HG03520 (cell line): ENCODE results near the gene BAD.
A peak's percentile ranks its signal among the peaks of the same experiment; 100 is the strongest.
"Not testable (repeated sequence)": the region's sequence is repeated elsewhere in the genome, so short reads cannot be mapped to it uniquely, and the experiment has no call there.

Experiments
- ATAC-seq: cut with Tn5 transposase; IDR thresholded peaks from one replicate; pipeline ENCODE4 v1.9.1; 2021; ENCODE audit warnings: mild to moderate bottlenecking, moderate library complexity; ENCODE audit not compliant: unreplicated experiment

Gene BAD

DNA sequence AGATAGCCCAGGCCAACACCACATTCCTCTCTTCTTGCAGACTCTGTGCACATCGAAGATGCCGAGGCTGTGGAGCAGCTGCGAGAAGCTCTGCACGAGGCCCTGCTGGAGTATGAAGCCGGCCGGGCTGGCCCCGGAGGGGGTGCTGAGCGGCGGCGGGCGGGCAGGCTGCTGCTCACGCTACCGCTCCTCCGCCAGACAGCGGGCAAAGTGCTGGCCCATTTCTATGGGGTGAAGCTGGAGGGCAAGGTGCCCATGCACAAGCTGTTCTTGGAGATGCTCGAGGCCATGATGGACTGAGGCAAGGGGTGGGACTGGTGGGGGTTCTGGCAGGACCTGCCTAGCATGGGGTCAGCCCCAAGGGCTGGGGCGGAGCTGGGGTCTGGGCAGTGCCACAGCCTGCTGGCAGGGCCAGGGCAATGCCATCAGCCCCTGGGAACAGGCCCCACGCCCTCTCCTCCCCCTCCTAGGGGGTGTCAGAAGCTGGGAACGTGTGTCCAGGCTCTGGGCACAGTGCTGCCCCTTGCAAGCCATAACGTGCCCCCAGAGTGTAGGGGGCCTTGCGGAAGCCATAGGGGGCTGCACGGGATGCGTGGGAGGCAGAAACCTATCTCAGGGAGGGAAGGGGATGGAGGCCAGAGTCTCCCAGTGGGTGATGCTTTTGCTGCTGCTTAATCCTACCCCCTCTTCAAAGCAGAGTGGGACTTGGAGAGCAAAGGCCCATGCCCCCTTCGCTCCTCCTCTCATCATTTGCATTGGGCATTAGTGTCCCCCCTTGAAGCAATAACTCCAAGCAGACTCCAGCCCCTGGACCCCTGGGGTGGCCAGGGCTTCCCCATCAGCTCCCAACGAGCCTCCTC is 31.4 kb upstream of the BAD start:
- not testable (repeated sequence) for ATAC-seq

DNA sequence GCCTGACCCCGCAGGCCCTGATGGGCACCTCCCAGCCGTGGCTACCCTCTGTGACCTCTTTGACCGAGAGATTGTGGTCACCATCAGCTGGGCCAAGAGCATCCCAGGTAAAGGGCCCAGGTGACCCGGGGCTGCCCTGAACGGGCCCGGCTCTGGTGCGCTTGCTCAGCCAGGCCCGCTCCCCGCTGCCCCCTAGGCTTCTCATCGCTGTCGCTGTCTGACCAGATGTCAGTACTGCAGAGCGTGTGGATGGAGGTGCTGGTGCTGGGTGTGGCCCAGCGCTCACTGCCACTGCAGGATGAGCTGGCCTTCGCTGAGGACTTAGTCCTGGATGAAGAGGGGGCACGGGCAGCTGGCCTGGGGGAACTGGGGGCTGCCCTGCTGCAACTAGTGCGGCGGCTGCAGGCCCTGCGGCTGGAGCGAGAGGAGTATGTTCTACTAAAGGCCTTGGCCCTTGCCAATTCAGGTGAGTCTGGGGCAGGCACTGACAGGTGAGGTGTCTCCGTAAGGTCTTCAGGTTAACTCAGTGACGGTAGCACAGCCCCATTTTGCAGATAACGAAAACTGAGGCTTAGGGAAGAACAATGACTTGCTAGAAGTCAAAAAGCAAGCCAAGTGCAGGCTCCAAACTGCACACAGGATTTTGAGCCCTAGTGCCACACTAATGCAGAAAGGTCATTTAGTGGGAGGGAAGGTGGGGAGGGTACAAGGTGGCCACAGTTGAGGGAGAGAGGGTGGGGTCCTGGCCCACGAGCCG is 30.5 kb upstream of the BAD start:
- no peak for ATAC-seq

DNA sequence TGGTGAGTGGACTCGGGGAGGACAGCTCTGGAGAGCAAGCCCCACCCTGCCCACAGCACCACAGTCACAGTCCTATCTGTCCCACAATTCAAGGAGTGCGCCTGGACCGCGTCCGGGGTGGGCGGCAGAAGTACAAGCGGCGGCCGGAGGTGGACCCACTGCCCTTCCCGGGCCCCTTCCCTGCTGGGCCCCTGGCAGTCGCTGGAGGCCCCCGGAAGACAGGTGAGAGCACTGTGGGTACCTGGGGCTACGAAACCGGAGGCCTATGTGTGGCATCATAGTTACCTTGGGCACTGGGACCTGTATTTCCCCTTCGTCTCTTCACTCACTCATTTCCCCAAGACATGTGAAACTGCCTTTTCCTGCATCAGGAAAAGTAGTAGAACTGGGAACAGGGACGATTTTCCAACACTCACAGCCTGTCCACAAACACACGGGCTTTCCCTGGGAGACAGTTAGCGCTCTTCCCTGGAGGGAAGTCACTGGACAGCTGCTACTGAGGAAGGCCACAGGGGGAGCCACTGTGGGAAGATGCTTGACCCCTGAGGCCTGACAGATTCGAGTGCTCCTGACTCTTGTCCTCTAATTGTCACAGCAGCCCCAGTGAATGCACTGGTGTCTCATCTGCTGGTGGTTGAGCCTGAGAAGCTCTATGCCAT is 29.8 kb upstream of the BAD start:
- ATAC-seq: no peak

DNA sequence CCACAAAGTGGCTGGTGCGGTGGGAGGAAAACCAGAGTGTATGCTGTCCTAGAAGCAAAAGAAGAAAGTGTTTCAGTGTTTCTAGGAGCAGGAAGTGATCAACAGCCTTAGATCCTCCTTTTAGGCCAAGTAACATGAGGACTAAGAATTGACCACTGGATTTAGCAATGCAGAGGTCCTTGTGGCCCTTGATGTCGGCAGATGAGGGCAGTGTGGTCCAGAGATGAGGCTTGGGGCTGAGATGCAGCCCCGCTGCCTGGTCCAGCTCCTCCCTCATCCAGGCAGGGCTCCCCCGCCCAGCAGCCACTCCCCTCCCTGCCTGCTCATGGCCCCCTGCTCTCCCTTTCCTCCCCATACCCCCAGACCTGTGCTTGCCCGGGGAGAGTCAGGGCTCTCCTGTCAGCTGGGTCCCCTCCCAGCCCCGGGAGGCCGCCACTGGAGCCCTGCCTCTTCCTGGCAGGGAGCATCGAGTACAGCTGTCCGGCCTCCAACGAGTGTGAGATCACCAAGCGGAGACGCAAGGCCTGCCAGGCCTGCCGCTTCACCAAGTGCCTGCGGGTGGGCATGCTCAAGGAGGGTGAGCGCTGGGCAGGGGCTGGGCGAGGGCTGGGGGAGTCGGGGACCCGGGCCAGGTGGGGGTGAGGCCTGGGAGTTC is 29.2 kb upstream of the BAD start:
- ATAC-seq: no peak

DNA sequence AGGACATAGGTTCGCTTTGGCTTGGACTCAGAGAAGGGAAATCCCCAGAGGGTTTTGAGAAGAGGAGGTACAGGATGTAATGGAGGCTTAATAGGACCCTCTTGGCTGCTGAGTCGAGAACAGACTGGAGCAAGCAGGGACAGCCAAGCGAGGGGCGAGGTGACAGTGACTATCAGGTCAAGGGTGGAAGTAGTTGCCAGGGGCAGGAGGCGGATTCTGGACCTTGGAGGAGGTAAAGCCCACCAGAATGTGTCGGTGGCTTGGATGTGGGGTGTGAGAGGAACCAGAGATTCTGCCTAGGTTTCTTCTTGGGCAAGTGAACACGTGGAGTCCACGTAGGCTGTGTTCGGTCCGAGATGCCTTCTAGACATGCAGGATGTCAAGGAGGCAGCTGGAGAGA is 28.5 kb upstream of the BAD start:
- ATAC-seq: no peak

DNA sequence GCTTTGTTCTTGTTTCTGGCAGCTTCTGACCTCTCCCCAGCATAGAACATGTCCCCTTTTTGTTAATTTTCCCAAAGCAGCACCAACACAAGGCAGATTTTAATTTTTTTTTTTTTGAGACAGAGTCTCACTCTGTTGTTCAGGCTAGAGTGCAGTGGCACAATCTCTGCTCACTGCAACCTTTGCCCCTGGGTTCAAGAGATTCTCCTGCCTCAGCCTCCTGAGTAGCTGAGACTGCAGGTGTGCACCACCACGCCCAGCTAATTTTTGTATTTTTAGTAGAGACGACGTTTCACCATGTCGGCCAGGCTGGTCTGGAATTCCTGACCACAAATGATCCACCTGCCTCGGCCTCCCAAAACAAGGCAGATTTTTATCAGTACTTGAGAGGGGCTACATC is 23.3 kb upstream of the BAD start:
- ATAC-seq: not testable (repeated sequence)

DNA sequence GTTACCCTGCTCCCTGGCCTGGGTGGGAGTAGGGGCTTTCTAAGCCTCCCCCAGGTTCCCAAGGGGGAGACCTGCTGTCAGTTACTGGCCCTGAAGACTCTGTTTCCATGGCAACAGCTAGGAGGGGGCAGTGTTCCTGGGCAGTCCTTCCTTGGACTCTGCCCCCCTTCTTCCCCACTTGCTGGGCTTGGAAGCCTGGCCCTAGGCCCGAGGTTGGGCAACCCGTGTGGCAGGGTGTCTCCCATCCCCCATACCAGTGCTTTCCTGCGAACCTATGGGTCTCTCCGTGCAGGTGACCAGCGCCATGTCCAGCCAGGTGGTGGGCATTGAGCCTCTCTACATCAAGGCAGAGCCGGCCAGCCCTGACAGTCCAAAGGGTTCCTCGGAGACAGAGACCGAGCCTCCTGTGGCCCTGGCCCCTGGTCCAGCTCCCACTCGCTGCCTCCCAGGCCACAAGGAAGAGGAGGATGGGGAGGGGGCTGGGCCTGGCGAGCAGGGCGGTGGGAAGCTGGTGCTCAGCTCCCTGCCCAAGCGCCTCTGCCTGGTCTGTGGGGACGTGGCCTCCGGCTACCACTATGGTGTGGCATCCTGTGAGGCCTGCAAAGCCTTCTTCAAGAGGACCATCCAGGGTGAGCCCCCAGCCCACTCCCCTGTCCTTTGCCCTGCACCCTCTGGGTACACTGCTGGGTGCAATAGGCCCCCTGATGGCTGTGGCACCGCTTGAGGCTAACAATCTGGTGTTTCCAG is 22.6 kb upstream of the BAD start:
- ATAC-seq: no peak

DNA sequence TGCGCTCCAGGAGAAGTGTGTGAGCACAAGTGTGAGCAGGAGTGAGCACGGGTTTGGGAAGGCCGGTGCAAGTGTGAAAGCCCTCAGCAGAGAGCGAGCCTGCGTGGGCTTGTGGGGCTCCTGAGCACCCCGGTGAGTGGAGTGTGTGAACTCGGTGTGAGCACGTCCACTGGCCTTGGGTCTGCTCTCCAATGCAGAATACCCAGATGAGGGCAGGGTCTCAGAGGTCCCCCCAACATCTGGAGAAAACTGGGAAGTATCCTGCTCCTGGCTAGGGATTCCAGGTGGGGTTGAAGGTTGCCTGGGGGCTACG is 22.1 kb upstream of the BAD start:
- ATAC-seq: no peak

DNA sequence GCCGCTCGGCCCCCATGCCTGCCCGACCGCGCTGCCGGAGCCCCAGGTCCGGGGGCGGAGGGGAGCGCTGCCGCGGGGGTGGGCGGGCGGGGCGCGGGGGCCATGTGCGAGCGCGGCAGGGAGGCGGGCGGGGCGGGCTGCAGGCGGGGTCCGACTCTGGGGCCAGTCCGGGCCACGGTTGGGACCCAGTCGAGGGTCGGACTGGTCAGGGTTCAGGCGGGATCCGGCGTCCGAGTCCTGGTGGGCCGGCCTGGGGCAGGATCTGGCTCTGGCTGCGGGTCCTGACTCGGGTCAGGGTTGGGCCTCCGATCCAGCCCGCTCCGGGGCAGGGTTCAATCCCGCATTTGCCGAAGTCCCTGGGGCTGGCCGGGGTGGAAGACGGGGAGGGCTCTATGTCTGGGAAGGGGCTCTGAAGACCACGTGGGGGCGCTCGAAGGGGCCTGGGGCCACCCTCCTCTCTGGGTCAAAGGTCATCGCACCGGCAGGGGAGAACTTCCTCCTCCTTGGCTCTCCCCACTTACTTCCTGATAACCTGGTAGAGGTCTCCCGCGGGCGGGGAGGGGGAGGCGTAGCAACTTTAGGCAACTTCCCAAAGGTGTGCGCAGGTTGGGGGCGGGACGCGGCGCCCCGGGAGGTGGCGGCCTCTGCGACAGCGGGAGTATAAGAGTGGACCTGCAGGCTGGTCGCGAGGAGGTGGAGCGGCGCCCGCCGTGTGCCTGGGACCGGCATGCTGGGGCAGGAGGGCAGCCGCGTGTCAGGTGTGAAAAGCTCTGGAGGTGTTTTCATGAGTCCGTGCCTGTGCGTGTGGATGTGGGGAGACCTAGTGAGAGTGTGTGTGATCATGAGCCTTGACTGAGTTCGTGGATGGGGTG is 21.5 kb upstream of the BAD start:
- ATAC-seq: peak; percentile 21

DNA sequence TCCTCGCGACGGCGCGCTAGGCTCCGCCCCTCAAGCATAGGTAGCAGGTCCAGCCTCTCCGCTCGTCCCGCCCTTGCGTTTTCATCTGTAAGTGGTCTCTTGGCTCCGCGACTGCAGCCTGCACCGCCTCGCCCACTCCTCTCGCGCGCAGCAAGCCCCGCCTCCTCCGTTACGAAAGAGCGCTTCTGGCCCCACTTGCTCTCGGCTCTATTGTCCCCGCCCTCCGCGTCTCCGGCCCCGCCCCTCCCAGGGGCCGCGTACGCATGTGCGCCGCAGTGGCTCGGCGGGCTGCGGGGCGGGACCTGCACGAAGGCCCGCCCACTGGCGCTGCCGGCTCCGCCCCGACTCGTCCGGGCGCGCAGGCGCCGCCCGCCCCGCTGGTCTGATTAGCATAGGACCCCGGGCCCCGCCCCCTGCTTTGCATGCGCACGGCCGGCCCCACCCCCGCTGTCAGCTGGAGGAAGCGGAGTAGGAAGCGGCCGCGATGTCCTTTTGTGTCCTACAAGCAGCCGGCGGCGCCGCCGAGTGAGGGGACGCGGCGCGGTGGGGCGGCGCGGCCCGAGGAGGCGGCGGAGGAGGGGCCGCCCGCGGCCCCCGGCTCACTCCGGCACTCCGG is 20.7 kb upstream of the BAD start, which contains the start of gene ESRRA:
Gene ESRRA (plus strand): TSS at position 450 of the 616 bp plus-strand sequence. CDS start 1,656 bp downstream, outside the sequence.
- ATAC-seq: peak; percentile 59

DNA sequence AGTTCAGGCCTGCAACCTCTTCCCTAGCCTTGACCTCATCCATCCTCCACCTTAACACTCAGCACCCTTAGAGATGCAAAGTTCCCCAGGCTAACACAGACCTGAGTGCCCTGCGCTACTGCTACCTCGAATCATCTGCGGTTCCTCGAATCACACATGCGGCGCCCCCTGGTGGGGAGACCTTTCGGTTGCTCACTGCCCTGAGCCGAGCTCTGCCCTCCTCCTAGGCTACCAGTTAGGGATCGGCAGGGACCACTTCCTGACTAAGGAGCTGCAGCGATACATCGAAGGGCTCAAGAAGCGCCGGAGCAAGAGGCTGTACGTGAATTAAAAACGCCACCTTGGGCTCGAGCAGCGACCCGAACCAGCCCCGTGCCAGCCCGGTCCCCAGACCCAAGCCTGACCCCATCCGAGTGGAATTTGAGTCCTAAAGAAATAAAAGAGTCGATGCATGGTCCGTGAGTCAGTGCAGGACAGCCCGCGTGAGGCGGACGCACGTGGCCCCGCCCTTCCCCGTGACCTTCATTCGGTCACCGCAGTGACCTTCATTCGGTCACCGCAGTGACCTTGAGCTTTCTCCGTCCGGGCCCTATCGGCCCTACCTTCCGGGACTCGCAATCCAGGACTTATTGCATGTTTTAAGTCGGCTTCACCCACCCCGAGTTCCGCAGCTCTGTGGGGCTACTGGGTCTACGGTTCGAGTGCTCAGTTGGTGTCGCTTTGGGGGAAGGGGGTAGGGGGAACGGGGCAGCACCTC is 20.0 kb upstream of the BAD start:
- peak; percentile 26 for ATAC-seq

DNA sequence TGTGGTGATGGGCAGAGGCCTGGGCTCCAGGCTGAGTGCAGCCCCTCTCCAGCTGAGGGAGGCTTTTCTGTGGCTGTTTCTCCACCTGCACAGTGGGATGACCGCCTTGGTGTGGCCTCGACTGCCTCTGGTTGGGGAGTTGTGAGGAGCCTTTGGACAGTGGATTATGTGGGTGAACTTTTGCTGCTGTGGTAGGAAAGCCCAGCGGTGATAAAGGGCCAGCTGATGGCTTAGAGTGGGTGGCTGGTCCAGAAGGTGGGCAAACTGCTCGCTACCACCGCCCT is 19.5 kb upstream of the BAD start:
- no peak for ATAC-seq

DNA sequence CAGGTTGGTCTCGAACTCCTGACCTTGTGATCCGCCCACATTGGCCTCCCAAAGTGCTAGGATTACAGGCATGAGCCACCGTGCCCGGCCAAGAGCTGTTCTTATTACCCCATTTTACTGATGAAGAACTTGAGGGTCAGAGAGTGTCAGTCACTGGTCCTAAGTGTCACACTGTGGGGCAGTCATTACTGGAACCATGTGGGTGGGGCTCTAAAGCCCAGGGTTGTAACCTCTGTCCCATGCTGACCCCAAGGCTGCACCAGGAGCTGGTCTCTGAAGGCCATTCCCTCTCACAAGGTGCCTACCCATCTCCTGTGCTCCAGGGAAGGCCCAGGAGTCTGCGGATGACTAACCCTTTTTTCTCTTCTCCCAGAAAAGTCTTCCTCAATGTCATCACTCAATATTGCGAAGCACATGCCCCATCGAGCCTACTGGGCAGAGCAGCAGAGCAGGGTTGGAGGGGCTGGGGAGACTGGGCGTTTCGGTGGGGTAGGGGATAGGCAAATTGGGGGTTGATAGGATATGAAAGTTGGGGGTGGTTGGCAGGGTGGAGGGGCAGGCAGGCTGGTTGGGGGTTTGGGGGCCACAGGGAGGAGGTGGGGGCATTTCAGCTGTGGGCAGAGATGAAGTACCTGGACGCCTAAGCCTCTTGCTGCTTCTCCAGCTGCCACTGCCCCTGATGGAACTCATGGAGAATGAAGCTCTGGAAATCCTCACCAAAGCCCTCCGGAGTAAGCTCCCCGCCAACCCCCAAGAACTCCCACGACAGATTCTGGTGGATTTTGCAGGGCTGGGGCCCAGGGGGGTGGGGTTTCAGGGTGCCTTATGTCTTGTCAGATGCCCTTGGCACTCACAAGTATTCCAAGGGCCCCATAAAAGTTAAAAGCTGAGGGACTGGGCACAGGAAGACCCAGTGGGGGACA is 18.9 kb upstream of the BAD start:
- ATAC-seq: no peak

DNA sequence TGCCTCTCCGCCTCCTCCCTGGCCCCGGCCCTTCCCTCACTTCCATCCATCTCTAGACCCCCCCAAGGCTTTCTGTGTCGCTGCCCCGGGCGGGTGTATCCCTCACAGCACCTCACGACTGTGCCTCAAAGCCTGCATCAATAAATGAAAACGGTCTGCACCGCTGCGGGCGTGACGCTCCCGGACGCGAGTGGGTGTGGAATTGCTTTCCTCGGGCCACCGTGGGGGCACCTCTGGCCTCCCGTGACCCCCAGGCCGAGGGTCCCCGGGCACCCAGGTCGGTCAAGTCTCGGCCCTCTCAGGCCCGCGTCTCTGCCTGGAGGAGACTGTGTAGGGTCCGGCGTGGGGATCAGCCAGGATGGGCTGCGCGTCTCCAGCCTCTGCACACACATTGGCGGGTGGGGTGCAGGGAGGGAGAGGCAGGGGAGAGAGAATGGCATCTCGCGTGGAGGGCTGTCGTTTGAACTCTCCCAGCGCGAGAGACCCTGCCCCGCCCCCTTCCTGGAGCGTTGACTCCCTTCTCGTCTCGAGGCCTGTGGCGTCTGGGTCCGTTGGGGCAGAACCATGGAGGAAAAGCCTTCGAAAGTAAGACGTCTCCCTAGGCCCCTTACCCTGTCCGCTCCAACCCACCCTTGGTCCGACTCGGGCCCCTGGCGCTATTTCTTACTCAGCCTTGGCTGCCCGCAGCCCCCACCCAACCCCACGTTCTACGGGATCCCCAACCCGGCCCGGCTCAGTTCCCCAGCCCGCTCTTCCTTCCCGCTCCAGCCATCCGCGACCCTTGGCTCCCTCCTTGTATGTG is 15.6 kb upstream of the BAD start, which contains the start of gene CATSPERZ:
Gene CATSPERZ (plus strand): TSS at position 512 of the 802 bp plus-strand sequence. CDS start 53 bp downstream, at position 565.
- no peak for ATAC-seq

DNA sequence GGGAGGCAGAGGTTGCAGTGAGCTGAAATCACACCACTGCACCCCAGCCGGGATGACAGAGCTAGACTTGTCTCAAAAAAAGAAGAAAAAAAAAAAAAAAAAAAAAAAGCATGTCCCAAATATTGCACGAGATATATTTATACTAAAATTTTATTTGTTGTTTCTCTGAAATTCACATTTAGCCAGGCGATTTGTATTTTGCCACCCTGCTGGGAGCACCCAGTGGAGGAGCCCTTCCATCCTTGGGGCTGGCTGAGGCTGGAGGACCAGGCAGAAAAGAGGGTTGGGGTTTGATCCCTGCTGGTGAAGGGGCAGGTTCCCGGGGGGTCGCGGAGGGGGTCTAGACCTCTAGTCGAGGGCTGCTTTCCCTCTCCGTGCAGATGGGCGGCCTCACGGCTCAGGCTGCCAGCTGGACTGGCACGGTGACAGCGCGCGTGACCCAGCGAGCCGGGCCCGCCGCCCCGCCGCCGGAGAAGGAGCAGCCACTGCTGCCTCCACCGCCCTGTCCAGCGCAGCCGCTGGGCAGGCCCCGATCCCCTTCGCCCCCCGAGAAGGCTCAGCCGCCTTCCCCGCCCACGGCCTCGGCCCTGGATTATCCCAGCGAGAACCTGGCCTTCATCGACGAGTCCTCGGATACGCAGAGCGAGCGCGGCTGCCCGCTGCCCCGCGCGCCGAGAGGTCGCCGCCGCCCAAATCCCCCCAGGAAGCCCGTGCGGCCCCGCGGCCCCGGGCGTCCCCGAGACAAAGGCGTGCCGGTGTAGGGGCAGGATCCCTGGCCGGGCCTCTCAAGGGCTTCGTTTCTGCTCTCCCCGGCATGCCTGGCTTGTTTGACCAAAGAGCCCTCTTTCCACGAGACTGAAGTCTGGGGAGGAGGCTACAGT is 14.7 kb upstream of the BAD start:
- ATAC-seq: no peak
